Measurements from ENCODE around the gene CPLX3.
"Not testable (repeated sequence)": the region's sequence is repeated elsewhere in the genome, so short reads cannot be mapped to it uniquely, and the experiment has no call there.

The CPLX3 gene, protein sequence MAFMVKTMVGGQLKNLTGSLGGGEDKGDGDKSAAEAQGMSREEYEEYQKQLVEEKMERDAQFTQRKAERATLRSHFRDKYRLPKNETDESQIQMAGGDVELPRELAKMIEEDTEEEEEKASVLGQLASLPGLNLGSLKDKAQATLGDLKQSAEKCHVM

DNA sequence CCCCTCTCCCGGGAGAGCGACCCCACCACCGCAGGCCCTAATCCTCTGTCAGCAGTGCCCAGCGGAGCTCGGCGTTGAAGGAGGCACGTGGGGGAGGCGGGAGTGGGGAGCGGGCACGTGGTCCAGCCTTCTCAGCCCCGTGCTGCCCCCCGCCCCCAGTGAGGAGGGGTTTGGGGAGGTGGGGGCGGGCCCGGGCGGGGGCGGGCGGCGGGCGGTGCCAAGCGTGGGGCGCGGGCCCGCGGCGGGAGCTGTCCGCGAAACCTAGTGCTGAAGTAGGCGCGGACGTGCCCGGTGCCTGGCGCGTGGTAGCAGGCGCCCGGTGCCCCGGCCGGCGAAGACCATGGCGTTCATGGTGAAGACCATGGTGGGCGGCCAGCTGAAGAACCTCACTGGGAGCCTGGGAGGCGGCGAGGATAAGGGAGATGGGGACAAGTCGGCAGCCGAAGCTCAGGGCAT lies at the start of gene CPLX3:
CPLX3 (plus strand) TSS at position 264 of the 456 bp plus-strand sequence; CDS start at position 341, 77 bp downstream.
- H3K4me3 ChIP-seq (ENCODE audit: low read depth, low read length), result no peak within 1 kb of the TSS

DNA sequence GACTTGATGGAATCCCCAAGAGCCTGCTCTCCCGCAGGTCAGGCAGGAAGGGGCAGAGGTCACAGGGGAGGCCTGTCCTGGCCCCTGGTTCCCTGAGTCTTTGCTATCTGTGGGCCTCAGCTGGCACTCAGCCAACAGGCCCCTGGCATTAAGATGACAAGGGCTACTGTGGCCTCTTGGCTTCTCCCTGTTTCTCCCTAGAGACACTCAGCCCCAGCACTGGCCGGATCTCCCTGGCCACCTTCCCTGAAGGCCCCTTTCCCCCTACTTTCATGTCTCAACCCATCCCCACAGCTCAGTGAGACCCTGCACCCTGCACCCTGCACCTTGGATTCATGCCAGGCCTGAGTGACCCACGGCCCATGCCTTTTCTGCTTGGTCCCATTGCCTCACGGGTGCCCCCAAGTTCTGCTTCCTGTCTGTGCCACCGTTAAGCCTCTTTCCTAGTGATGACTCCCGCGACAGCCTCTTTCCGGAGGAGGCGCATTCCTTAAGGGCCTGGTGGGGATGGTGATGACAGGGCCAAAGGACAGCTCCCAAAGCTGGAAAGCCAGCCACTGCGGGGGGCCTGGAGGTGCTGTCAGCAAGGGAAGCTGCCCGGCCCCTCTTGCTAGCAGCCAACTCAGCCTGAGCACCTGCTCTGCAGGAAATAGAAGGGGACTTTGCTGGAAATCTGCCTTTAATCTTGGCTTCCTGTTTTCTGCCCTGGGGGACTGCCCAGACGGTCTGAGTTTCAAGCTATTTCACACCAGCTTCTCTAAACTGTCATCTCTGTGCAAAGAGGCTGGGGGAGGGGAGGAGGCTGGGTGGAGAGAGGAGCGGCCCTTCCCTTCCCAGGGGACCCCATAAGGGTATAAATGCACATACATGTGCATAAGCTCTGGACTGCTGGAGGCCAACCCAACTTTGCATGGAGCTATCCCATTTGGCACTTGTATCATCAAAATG lies 49.3 kb upstream of the CPLX3 start:
- H3K4me3 ChIP-seq (ENCODE audit: low read depth, low read length), result no peak overlapping the region

DNA sequence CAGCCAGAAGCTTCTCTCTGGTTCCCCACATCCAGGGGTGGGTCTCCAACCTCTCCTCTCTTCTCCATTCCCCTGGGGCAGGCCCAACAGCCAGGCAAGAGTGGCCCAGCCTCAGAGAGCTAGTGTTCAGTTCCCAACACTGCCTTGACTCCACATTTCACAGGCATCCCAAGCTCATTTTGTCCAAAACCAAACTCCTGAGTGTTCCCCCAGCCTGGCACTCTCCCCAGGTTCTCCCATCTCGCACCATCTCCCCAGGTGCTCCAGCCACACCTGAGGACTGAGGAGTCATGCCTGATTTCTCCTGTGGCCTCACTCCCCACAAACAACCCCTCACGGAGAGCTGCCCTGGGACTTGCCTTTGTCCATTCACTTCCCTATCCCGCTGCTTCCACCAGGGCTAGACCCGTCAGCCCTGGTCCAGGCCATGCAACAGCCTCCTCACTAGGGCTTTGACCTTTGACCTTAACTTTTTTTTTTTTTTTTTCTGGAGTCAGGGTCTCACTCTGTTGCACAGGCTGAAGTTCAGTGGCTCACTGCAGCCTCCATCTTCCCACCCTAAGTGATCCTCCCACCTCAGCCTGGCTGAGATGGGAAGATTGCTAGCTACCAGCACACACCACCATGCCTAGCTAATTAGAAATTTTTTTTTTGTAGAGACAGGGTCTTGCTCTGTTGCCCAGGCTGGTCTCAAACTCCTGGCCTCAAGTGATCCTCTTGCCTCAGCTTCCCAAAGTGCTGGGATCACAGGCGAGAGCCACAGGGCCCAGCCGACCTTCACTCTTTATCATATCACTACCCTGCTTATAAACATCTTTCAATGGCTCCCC lies 48.4 kb upstream of the CPLX3 start:
- no peak overlapping the region for H3K4me3 ChIP-seq (ENCODE audit: low read depth, low read length)

DNA sequence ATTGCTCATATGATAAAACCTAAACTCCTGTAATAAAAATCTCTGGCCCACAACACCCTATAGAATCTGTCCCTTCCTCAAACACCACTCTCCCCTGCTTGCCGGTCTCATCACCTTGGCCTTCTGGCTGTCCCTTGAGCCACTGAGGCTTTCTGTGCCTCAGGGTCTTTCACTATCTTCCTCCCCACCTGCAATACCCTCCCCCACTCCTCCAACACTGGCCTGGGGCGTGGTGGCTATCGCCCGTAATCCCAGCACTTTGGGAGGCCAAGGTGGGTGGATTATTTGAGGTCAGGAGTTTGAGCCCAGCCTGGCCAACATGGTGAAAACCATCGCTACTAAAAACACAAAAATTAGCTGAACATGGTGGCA lies 47.8 kb upstream of the CPLX3 start:
- no peak overlapping the region for H3K4me3 ChIP-seq (ENCODE audit: low read depth, low read length)

DNA sequence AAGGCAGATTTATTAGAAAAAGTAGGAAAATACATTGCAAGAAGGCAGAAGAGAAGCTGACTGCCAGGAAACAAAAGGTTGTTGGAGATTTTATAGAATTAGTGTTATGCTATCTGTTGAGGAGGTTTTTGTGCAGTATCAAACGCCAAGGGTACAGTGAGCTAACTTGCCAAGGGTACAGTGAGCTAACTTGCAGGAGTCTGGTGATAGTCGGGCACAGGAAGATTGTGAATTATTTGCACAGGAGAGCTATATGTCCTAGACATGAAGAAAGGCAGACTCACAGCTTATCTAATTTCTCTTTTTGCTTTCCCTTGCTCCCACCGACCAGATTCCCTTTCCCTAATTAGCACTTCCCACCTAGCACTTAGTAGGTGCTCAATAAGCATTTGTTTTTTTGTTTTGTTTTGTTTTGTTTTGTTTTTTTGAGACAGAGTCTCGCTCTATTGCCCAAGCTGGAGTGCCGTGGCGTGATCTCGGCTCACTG lies 47.2 kb upstream of the CPLX3 start:
- H3K4me3 ChIP-seq (ENCODE audit: low read depth, low read length), result no peak overlapping the region

DNA sequence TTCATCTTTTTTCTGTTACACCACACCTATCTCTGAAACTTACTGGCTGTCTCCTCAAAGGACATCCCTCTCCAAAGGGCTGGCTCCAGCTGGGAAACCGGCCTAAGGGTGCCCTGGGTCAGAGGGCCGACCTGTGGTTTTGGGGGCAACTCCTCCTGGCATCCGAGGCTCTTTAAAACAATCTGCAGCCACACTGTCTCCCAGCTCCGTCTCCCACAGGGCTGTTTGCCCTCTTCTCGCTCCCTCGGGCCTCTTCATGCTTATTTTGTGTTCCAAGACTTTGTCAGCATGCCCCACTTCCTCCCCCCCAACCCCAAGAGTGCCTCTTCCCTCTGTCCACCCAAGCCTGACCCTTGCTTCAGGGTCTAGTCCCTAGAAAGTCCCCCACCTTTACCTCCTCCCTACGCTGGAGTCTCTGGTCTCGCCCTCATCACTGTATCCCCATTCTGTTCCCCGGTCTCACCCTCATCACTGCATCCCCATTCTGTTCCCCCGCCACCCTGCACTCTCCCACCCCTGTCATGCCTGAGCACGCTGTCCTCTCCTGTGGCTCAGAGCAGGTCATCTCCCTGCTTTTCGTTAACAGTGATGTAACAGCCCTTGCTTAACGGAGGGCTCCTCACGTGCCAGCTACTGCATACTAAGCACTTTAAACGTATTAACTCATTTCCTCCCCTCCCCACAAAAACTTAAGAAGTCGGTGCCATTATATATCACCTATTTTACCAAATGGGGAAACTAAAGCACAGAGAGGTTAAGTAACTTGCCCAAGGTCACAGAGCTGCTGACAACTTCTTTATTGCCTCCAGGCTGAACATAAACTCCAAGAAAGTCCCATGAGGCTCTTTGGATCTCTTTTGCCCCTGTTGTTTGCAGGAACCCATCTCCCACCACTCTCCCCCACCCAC lies 45.6 kb upstream of the CPLX3 start:
- H3K4me3 ChIP-seq (ENCODE audit: low read depth, low read length), result no peak overlapping the region

DNA sequence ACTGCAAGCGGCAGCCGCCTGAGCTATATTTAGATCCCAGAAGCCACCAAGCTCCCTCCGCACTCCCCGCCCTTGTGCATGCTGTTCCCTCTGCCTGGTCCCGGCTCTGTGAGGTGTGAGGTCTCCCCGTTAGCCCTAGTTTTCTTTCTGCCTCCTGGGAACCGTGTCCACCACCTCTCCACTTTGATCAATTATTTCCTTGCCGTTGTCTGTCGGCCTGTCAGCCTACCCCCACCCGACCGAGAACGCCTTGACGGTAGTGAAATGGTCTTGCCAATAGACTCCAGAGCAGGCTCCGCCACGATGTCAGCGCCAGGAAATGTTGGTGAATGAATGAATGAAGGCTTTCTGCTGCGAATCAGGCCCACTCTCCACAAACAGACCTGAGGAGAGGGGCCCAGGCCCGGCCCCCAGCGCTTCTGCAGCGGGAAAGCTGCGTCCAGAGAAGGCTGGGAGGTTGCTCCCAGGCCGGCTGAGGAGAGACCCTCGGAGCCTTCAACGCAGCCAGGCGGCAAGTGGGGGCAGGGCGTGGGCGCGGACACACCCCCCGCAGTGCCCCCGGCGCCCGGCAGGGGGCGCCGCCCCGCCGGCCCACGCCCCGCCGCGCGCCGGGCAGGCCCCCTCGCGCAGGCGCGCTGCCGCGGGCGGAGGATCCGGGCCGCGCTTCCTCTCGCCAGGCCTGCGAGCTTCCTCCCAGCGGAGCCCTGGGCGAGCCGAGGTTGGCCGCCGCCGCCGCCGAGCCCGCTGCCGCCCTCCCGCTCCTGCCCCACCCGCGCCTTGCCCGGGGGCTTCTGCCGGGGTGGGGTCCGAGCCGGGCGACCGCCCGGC lies 44.8 kb upstream of the CPLX3 start, which contains the start of gene CSK:
CSK (plus strand) TSS at position 650 of the 828 bp plus-strand sequence. CDS start 16,218 bp downstream, outside the sequence.
- peak within 1 kb of the TSS; percentile 66 for H3K4me3 ChIP-seq (ENCODE audit: low read depth, low read length)

DNA sequence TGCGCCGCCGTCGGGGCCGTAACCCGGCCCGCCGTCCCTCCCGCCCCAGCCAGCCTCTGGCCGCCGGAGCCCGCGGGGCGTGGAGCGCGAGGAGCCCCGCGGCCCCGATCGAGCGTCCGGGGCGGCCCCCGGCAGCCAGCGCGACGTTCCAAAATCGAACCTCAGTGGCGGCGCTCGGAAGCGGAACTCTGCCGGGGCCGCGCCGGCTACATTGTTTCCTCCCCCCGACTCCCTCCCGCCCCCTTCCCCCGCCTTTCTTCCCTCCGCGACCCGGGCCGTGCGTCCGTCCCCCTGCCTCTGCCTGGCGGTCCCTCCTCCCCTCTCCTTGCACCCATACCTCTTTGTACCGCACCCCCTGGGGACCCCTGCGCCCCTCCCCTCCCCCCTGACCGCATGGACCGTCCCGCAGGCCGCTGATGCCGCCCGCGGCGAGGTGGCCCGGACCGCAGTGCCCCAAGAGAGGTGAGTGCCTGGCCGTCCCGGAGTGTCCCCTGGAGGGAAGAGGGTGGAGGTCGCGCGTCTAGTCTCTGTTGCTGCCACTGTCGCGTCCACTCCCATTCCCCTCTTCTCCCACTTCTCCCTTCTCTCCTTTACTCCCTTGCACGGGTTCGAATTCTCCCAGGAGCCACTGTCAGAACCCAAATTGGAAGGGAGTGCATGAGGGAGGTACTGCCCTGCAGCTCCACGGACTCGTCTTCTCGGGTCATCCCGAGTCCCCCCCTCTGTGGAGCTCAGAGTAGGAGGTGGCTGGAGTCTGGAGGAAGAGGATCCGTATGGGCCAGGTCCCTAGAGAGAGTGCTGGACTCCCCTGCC lies 44.0 kb upstream of the CPLX3 start:
- H3K4me3 ChIP-seq (ENCODE audit: low read depth, low read length), result peak overlapping the region; percentile 66

DNA sequence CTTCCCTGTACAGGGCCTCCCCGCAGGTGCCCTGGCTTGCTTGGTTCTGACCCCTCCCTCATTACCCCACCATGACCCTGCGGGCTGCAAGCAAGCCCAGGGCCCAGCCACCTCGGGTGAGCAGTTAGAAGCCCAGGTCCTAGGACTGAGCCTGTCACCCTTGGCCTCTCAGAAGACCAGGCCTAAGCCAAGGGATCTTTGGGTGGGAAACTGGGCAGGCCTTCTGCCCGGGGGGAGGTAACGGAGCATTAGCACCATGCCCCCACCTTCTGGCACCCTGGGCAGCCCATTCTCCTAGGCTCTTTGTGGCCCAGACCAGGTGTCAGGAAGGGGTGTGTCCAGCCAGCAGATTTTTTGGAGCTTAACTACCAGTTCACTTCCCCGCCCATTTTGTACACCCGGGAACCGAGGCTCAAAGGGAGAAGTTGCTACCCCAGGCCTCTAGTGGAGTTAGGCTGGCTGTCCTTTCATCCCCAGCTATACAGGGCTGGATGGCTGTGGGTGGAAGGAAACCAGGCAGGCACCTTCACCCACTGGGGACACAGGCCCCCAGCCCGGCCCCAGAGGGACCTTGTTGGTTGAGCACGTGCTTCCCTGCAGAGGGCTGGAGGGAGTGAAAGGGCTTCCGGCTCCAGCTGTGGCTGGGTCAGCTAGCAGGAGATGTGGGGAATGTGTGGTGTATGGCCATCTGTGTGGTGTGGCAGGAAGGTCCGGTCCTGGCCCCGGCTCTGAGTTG lies 43.2 kb upstream of the CPLX3 start:
- peak overlapping the region; percentile 66 for H3K4me3 ChIP-seq (ENCODE audit: low read depth, low read length)

DNA sequence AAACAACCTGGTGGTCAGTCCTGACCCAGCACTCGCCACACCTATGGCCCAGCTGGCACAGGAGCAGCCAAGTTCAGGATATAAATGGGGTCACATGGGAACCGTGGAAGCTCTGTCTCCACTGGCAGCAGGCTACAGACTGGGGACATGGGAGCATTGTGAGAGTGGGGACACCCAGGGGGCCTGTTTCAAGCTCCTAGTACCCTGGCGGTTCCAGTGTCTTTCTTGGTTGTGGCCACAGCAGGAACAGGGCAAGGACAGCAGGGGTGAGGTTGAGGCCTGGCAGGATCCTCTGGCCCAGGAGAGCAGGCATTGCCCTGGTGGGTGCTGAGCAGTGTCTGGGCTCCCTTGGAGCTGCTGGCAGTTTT lies 42.6 kb upstream of the CPLX3 start:
- H3K4me3 ChIP-seq (ENCODE audit: low read depth, low read length), result no peak overlapping the region

DNA sequence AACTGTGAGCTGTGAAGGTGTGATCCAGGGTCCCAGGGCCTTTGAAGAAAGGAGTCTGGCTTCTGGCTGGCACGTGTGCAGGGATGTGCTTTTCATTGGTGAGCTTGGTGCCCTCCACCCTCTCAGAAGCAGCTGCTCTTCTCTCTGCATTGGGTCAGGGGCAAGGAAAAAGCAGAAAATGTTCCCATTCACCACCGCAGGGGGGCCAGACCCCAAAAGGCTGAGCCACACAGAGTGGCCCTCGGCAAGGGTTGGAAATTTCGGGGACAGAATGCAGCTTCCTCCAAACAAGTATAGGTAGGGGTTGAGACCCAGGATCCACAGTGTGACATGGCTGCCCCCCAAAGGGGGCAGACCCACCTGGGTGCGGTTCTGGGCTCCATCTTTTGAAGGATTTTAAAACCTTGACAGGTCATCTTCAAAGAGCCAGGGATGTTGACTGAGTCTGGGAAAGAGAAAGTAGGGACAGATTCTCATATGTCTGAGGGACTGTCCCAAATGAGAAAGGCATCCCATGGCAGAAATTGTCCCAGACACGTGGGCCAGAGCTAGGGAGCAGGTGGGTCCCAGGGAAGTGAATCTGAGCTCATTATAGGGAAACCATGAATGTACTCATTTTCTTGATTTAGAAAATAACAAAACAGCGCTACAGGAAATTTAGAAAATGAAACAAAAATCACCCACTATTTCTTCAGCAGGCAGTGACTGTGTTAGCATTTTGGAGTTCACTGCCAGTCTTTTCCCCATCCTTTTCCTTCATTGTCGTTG lies 41.8 kb upstream of the CPLX3 start:
- no peak overlapping the region for H3K4me3 ChIP-seq (ENCODE audit: low read depth, low read length)

DNA sequence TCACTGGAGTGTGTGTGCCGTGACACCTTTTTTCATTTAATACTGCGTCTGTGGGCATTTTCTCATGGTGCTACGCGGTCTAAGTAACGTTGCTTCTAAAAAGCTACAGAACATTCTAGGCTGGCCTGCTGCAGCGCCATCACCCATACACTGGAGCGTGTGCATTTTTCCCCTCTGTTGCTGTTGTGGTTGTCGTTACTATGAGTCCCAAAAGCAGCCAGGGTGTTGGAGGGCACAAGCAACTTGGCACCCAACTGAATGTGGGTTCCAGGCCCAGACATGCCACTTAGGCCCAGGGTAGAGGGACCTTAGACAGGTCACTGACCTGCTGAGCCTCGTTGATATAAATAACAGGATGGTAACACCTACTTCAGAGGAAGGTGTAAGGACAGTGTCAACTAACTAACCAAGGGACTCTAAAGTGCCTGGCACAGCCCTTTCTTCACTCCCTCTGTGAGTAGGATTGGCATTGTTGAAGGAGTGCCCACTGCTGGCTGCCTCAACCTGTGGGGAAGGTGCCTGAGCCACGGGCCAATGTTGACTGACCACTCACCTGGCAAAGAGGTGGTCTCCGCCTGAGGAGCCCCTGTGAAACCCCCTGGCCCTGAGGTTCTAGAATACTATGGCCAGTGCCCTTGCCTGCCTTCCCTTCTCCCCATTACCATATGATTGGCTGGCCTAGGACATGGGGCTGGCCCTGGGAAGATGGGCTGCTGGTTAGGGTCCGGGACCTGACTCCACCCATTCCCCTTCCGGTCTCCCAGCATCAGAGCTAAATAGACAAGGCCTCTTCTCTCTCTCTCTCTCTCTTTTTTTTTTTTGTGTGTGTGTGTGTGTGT lies 41.0 kb upstream of the CPLX3 start:
- H3K4me3 ChIP-seq (ENCODE audit: low read depth, low read length), result no peak overlapping the region

DNA sequence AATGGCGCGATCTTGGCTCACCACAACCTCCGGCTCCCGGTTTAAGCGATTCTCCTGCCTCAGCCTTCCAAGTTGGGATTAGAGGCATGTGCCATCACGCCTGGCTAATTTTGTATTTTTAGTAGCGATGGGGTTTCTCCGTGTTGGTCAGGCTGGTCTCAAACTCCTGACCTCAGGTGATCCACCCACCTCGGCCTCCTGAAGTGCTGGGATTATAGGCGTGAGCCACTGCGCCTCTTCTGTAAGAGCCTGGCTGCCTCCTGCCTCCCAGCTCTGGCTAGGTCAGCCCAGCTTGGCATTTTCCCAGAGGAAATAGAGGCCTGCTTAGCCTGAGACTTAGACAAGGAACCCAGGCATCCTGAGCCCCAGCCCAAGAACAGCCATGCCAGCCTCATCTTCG lies 40.3 kb upstream of the CPLX3 start:
- not testable (repeated sequence) for H3K4me3 ChIP-seq (ENCODE audit: low read depth, low read length)

DNA sequence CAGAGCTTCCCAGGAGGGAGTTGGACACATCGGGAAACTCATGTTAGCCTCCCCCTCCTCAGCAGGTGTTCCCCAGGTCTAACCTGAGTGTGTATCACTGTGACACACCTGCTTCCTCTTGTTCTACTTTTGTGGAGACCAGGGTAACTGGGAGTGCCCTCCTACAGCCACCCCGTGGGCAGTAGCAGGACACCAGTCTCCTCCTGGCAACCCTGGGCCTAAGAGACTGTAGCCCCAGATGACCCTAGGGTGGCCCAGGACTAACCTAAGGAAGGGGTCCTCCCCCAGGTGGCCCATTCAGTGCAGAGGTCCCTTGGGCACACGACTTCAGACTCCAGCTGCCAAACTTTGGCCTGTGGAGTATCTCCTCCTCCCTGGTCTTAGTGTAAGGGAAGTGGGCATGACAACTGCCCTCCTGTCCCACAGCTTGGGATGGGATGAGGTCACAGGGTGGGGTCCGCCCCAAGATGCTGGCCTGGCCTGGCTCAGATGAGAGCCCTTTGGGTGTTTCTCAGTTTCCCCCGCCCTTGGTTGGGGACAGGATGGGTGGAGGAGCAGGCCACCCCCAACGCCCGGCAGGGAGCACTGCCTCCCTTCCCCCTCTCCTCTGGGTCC lies 39.8 kb upstream of the CPLX3 start:
- H3K4me3 ChIP-seq (ENCODE audit: low read depth, low read length), result no peak overlapping the region

DNA sequence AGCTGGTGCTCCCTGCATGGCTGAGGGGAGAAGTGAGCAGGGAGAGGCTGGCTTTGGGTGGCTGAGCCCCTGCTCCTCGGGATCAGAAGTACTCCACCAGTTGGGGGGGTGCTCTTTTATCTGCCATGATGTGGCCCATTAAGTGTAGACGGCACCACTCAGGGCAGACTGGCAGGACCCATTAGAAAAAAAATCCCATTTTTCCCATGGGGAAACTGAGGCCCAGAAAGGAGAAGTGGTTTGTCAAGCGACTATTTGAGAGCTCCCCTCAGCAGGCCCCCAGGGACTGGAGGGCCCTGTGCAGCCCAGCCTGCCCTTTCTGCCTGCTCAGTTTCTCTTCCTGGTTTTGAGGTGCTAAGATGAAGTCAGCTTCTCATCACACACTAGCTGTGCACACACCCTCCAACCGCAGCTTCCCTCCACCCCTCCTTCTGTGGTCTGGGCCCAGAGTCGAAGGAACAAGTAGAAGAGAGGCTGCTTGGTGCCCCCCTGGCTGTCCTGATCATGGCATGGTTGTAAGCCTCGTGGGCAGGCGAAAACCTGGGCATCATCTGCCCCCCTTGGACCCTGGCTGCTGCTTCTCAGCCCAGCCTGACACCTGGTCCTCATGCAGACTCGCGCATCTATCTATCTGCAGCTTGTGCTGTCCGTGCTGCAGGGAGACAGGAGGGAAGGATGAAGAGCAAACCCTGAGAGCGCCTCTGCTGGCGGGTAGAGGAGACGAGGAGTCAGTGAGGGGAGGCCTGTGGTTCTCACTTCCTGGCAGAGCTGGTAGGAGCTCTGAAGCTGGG lies 39.0 kb upstream of the CPLX3 start:
- H3K4me3 ChIP-seq (ENCODE audit: low read depth, low read length), result no peak overlapping the region

All from iPS-11a (cell line).